ENCODE measurements around the gene CCPG1.
A peak's percentile ranks its signal among the peaks of the same experiment; 100 is the strongest.

DNA sequence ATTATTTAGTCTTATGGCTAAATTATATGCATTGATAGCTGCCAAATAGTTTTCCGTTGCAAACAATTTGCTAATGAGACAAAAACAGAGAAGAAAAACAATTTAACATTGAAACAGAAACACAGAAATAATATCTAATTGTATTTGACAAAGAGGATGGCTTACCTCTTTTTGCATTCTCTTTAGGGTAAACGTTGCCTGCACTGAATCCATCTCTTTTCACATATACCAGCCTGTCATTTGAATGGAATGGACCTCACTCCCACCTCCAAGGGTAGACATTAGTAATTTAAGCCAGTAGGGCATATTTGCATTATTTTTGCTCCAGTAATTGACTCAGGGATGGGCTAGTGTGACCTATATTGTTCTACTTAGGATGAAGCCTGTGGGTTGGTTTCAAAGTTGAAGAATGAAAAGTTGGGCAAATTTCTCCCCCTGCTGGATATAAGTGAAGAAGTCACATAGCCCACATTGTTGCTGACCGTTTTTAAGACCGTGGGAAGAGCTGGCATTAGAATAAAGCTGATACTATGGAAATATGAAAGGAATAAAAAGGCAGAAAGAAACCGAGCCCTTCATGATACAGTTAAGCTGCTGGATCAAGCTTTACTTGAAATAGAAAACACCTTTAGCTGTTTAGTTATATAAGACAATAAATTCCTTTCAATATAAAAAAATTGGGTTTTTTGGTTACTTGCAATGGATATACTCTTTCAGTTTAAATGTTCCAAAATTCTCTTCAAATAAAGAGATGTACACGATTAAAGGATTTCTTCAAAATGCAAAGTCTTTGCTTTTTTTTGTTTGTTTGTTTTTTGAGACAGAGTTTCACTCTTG is 27.0 kb upstream of the CCPG1 start:
- TF ChIP-seq, protein P1, sequence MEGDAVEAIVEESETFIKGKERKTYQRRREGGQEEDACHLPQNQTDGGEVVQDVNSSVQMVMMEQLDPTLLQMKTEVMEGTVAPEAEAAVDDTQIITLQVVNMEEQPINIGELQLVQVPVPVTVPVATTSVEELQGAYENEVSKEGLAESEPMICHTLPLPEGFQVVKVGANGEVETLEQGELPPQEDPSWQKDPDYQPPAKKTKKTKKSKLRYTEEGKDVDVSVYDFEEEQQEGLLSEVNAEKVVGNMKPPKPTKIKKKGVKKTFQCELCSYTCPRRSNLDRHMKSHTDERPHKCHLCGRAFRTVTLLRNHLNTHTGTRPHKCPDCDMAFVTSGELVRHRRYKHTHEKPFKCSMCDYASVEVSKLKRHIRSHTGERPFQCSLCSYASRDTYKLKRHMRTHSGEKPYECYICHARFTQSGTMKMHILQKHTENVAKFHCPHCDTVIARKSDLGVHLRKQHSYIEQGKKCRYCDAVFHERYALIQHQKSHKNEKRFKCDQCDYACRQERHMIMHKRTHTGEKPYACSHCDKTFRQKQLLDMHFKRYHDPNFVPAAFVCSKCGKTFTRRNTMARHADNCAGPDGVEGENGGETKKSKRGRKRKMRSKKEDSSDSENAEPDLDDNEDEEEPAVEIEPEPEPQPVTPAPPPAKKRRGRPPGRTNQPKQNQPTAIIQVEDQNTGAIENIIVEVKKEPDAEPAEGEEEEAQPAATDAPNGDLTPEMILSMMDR (optimal IDR thresholded peaks at IDR 0.05 in 1 of 3, IDR thresholded peaks at IDR 0.05 in 1 of 3, conservative IDR thresholded peaks at IDR 0.05 in 1 of 3; ENCODE audit: extremely low read depth in 1 of 3, insufficient read depth in 2 of 3, low read length in 3 of 3), result peak; percentile 44 to 59 (median 54)
- no peak for TF ChIP-seq EZH2 (IDR thresholded peaks at IDR 0.05; ENCODE audit: low read length)
